Stomach (tissue), 9 donors: ENCODE data around the gene ADIPOR1. TPM values are rescaled to one million over a fixed set of nuclear protein-coding genes. Genes with fewer than 3 reads are reported as not detected.

Experiments used
- DNase-seq, 2 donors: peaks; one replicate each; pipeline versions ENCODE4 v3.0.0 to v3.0.0-alpha.2; 2013 to 2019
- H3K27ac ChIP-seq, 5 donors: fragments of 200-600 bp in 4 of 5; sonication (generic) in 4 of 5; one replicate each; pipeline ENCODE4 v1.5.1; 2013 to 2019; ENCODE audit warnings: mild to moderate bottlenecking in 1 of 5, moderate library complexity in 1 of 5
- H3K27me3 ChIP-seq, 3 donors: fragments of 200-600 bp; sonication (generic); one replicate each; pipeline ENCODE4 v1.5.1; 2017 to 2019; ENCODE audit warnings: mixed run types in 1 of 3
- H3K36me3 ChIP-seq, 4 donors: fragments of 200-600 bp; sonication (generic); 1 replicate in 3 of 4; 2 replicates in 1 of 4; pipeline ENCODE4 v1.5.1; 2016 to 2019
- H3K4me1 ChIP-seq, 4 donors: fragments of 200-600 bp; sonication (generic); one replicate each; pipeline ENCODE4 v1.5.1; 2016 to 2019
- H3K4me3 ChIP-seq, 4 donors: fragments of 200-600 bp; sonication (generic) in 3 of 4; one replicate each; pipeline ENCODE4 v1.5.1; 2016 to 2019; ENCODE audit warnings: mild to moderate bottlenecking in 1 of 4
- H3K9me3 ChIP-seq, 4 donors: fragments of 200-600 bp; sonication (generic); one replicate each; pipeline ENCODE4 v1.5.1; 2016 to 2019
- CTCF ChIP-seq, 7 experiments: fragments of 450-650 bp in 4 of 7; fragments of 200-600 bp in 3 of 7; sonication (generic) in 3 of 7; IDR thresholded peaks; one replicate each; pipeline ENCODE4 v1.5.1; 2016 to 2019; ENCODE audit warnings: antibody characterized with exemption in 7 of 7, control low read depth in 2 of 7, mild to moderate bottlenecking in 1 of 7
- EP300 ChIP-seq: sonication (generic); formaldehyde crosslinking; IDR thresholded peaks from one replicate; pipeline ENCODE4 v1.6.1; 2017; ENCODE audit warnings: antibody characterized with exemption
- POLR2A ChIP-seq, 4 donors: fragments of 450-650 bp; IDR thresholded peaks; one replicate each; pipeline ENCODE4 v1.6.1; 2016; ENCODE audit warnings: antibody characterized with exemption in 4 of 4, control low read depth in 2 of 4, mild to moderate bottlenecking in 1 of 4, moderate library complexity in 1 of 4
- POLR2AphosphoS5 ChIP-seq, 3 donors: sonication (generic); formaldehyde crosslinking; IDR thresholded peaks; one replicate each; pipeline ENCODE4 v1.6.1; 2016; ENCODE audit warnings: antibody characterized with exemption in 3 of 3
- WGBS, 5 donors: extraction: QIAGEN DNeasy Blood & Tissue Kit in 3 of 5; methylation state at CpG; one replicate each; pipeline versions ENCODE4 v1.1.5 to v1.1.7; 2013 to 2018; 5-methylcytosine and 5-hydroxymethylcytosine counted together
- intact Hi-C: fragments of 100-400 bp; cut with DNase I; formaldehyde crosslinking; loops from one replicate; pipeline ENCODE4 v1.15.1; 2023; ENCODE audit warnings: low total_unique reads
- polyA plus RNA-seq, 3 donors: library from polyadenylated mRNA; stranded (reverse); fragments of 200-250 nt; gene quantifications; one replicate each; pipeline ENCODE4 v1.2.3, GENCODE V29; 2013
- total RNA-seq, 5 donors: library from RNA; depleted of rRNA; stranded (reverse); fragments of >200 nt; gene quantifications; one replicate each; pipeline versions ENCODE4 v1.1.0 to v1.2.3, GENCODE V29; 2014 to 2016
- donor health status: healthy with polysubstance abuse.
- donor health status: Bipolar disorder and iron deficiency.
- donor health status: healthy.

The ADIPOR1 gene
- total and polyA plus RNA-seq, 8 donors = 46.1 to 112 (median 65.9) TPM

DNA sequence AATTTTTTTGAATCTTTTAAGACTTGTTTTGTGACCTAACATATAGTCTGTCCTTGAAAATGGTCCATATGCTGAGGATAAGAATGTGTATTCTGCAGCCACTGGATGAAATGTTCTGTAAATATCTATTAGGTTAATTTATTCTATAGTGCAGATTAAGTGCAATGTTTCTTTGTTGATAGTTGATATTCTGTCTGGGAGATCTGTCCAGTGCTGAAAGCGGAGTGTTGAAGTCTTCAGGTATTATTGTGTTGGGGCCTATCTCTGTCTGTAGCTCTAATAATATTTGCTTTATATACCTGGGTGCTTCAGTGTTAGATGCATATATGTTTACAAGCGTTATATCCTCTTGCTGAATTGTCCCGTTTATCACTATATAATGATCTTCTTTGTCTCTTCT is 23.4 kb downstream of the ADIPOR1 start:
- Histone ChIP-seq H3K4me3 (no peak overlapping the region), H3K36me3 (peaks cover 0 to 6% (median 3%) of the 10 kb centered on the region in 4 donors), H3K9me3 (no peaks in the 10 kb centered on the region), H3K27ac (no peak overlapping the region), H3K27me3 (no peaks in the 10 kb centered on the region), H3K4me1 (no peaks in the 10 kb centered on the region)
- intact Hi-C loops = no loop called here
- TF ChIP-seq POLR2AphosphoS5 (IDR thresholded peaks at IDR 0.05) = no peak
- TF ChIP-seq POLR2A (IDR thresholded peaks at IDR 0.05) = no peak
- TF ChIP-seq CTCF (IDR thresholded peaks at IDR 0.05) = no peak
- no peak for TF ChIP-seq EP300
- WGBS, 5 donors = 81 to 90% (median 85%) methylated on average over 3 of the region's 3 CpGs
- no peak for DNase-seq

DNA sequence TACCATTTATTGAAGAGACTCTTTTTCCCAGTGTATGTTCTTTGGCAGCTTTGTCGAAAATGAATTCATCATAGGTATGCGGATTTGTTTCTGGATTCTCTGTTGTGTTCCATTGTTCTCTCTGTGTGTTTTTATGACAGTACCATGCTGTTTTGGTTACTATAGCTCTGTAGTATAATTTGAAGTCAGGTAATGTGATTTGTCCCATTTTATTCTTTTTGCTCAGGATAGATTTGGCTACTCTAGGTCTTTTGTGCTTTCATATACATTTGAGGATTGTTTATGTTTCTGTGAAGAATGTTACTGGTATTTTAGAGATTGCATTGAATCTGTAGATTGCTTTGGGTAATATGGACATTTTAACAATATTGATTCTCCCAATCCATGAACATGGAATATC is 25.6 kb downstream of the ADIPOR1 start:
- TF ChIP-seq POLR2A (IDR thresholded peaks at IDR 0.05) (no peak), CTCF (IDR thresholded peaks at IDR 0.05) (no peak), POLR2AphosphoS5 (IDR thresholded peaks at IDR 0.05) (no peak), EP300 (no peak)
- H3K36me3 ChIP-seq = no peaks in the 10 kb centered on the region
- no peaks in the 10 kb centered on the region for H3K9me3 ChIP-seq
- H3K27me3 ChIP-seq = no peaks in the 10 kb centered on the region
- peaks cover 0 to 4% (median 3%) of the 10 kb centered on the region in 4 donors for H3K4me1 ChIP-seq
- no peak for DNase-seq
- no peak overlapping the region for H3K4me3 ChIP-seq
- WGBS, 5 donors = 91 to 96% (median 92%) methylated on average over 2 of the region's 2 CpGs
- intact Hi-C loops = no loop called here
- H3K27ac ChIP-seq = no peak overlapping the region

DNA sequence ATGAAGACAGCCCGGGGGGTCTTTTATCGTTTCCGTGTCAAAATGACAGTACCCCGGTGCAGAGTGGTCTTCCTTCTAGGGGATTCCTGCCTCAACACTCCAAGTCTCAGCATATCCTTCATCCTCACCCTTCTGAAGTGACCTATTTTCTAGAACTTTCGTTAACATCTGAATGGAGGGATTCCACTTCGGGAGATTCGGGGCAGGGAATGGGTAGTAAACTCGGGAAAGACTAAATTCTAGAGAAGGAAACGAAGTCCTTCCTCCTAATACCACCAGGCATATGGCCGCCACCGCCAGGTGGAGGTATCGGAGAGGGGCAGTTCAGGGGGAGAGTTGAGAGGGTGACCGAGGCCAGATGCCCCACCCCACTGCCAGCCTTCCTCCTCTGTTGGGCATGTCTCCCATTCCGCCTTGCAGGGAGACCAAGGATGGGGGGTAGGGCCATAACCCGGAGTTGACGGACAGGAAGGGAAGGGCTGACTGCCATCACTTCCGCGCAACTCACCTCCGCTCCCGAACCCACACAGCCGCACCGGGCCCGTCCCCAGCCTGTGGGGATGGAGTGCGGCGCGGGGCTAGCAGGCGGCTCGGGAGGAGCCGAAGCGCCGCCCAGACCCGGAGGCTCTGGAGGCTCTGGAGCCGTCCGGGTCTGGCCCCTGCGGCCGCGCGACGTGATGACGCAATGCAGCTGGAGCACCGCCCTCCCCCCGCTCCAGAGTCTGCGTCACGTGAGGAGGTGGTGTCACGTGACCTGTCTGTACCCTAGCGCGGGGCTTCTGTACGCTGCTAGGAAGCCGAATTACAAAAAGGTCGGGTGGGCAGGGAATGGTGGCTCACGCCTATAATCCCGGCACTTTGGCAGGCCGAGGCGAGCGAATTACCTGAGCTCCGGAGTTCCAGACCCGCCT is 31.3 kb downstream of the ADIPOR1 start, which contains the start of gene KLHL12:
KLHL12 (minus strand) TSS at position 654 of the 911 bp plus-strand sequence. CDS start 2,072 bp downstream, outside the sequence.
- H3K4me3 ChIP-seq = peak within 1 kb of the TSS; percentile 68 to 81 (median 74)
- TF ChIP-seq POLR2A (IDR thresholded peaks at IDR 0.05) = peak in 2 of 4 donors; percentile 67 to 82
- peak in 5 of 7 experiments; percentile 50 to 81 (median 60) for TF ChIP-seq CTCF (IDR thresholded peaks at IDR 0.05)
- peak; percentile 86 to 94 (median 90) for TF ChIP-seq POLR2AphosphoS5 (IDR thresholded peaks at IDR 0.05)
- TF ChIP-seq EP300 = no peak
- intact Hi-C loops = no loop called here
- 0 to 1% (median 1%) methylated on average over 29 to 57 of the region's 57 CpGs for WGBS, 5 donors
- H3K27me3 ChIP-seq = no peaks in the 10 kb centered on the region
- H3K27ac ChIP-seq = peak within 1 kb of the TSS; percentile 90 to 98 (median 95)
- peaks cover 4 to 26% (median 13%) of the 10 kb centered on the region in 4 donors for H3K36me3 ChIP-seq
- H3K4me1 ChIP-seq = peaks cover 0 to 51% (median 31%) of the 10 kb centered on the region in 4 donors
- DNase-seq = peak; percentile 98 to 99
- H3K9me3 ChIP-seq = no peaks in the 10 kb centered on the region

DNA sequence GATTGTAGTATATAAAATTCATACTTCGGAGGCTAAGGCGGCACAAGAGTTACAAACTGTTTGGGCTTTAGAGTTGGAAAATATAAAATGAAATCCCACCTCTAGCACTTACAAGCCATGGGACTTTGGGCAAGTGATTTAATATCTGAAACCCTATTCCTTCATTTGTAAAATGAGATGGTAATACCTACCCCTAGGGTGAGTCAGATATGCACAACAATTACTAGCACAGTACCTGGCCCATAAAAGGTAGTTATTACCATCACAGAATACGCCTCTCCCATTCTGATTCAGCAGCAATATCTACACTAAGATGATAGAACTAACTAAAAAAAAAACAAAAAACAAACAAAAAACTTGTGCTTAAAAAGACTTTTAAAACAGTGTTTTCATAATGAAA is 34.6 kb downstream of the ADIPOR1 start:
- Histone ChIP-seq H3K27ac (no peak overlapping the region), H3K36me3 (peaks cover 15 to 40% (median 27%) of the 10 kb centered on the region in 4 donors), H3K9me3 (no peaks in the 10 kb centered on the region), H3K4me3 (no peak overlapping the region), H3K27me3 (no peaks in the 10 kb centered on the region), H3K4me1 (peaks cover 0 to 52% (median 31%) of the 10 kb centered on the region in 4 donors)
- 88 to 92% (median 90%) methylated on average over 3 of the region's 3 CpGs for WGBS, 5 donors
- intact Hi-C loops = no loop called here
- DNase-seq = no peak
- TF ChIP-seq EP300 = no peak
- TF ChIP-seq CTCF (IDR thresholded peaks at IDR 0.05) = no peak
